Fibroblast of skin of left quadriceps (primary cell): ENCODE data around the gene ERRFI1.

Source experiments
- DNase-seq, 2 experiments: peaks; one replicate each; pipeline ENCODE4 v3.0.0-alpha.2; 2013; ENCODE audit warnings: low read depth in 2 of 2

ERRFI1 gene

GRCh38 chr1:8019229-8019620 lies 6.9 kb downstream of the ERRFI1 start:
- DNase-seq, result no peak

GRCh38 chr1:8018492-8019228 lies 7.4 kb downstream of the ERRFI1 start:
- no peak for DNase-seq

- peak; percentile 85 to 86 for DNase-seq
These were observed 8.5 kb downstream of the ERRFI1 start for GRCh38 chr1:8017495-8018197.

DNA sequence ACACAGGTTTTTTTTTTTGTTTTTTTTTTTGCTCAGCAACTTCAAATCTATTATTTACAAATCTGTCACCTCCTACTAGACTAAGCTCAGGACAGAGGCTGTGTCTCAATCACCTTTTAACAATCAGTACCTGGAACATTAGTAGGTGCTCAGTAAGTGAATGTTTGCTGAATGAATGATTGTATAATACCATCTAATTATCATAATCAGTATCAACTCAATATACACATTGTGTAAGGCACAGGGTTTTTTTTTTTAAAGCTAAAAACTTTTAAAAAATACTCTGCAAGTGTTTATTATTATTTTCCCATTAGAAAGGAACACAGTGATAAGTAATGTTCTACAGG lies 9.2 kb downstream of the ERRFI1 start:
- DNase-seq, result no peak

GRCh38 chr1:8016210-8016894 lies 9.8 kb downstream of the ERRFI1 start:
- no peak for DNase-seq

GRCh38 chr1:8015809-8016165 lies 10.3 kb downstream of the ERRFI1 start:
- DNase-seq, result no peak

DNA sequence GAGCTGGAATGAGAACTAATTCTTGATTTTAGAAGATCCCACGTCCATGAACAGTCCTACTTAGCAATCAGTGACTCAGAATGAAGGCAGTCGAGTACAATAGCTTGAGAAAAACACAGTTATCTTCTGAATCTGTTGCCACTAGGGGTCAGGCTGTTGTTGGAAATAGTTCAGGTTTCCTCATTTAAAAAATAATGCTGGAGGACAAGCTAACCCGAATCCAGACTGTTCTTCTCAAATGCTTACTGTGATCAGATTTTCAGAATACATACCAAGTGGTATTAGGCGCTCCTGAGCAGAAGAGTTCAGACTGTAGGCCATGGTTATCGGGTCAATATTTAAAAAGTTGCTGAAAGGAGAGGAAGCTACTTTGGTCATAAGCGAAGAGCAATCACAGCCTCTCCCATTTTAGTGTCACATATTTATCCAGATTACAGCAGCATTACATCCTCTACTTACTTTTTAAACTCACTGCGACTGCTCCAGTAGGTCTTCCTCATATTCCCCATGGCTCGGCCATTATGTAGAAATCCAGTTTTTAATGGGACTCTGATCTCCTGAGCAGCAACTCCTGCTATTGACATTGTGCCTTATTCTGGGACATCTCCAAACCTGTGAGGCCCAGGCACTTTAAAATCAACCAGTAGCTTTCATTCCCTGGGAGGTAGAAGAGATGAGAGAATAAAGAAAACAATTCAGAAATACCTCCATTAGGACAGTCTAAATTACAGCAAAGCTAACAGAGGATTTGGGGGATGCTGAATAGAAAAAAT lies 10.9 kb downstream of the ERRFI1 start:
- DNase-seq, result peak; percentile 70 to 80

- no peak for DNase-seq
These were observed 11.6 kb downstream of the ERRFI1 start for GRCh38 chr1:8014381-8014988.

DNA sequence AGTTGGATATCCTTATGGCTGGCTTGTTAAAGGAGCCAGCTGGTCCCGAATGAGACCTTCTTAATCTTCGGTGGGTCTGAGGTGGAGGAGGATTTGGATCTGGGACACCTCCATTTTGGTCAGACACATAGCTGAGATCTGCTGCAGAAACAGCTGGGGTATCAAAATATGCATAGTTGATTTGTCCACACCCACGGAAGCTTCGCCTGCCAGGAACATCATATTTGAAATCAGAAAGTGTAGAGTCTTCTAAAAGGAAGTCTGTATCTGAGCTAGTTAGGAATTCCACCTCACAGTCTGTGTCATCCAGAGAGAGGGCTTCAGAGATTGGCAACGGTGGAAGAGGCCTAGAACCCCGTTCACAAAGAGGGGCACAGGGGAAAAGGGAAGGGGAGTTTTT lies 12.3 kb downstream of the ERRFI1 start:
- no peak for DNase-seq

GRCh38 chr1:8013399-8013798 lies 12.7 kb downstream of the ERRFI1 start:
- DNase-seq, result no peak

- no peak for DNase-seq
These were observed 13.2 kb downstream of the ERRFI1 start for GRCh38 chr1:8012955-8013354.

DNA sequence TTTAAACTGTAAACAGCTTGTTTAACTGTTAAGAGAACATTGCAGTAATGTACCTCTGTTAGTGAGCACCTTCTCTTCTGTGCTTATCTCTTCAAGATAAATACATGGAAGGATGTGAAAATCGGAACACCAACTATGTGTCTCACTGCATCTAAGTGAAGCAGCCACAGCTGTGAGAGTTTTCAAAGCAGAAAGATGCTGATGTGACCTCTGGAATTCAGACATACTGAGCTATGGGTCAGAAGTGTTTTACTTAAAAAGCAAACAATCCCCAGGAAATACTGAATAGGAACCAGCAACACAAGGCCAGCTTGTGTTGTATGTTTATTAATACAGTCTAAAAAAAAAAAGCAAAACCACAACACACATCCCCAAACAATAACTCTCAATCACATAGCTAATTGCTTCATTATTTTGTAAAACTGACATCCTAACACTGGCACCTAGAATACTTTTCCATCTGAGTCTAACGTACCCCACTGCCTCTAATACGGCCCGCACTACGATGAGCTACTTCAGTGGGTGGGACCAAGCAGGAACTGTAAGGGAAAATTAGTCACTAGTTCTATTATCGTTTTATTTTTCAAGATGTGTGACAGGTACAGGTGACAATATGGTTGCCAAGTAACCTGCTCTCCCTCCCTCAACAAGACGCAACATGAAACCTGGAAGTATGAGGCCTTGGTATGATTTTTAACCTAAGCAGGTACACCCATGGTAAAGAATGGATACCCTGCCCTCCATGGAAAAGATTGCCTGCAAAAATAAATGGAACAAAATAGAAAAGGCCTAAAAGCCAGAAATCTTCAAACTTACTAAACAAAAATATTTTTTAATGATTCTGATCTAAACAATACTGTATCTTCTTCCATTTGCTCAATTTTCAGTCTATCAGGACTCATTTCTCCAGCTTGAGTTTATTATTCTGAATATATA lies 13.9 kb downstream of the ERRFI1 start:
- DNase-seq, result no peak

DNA sequence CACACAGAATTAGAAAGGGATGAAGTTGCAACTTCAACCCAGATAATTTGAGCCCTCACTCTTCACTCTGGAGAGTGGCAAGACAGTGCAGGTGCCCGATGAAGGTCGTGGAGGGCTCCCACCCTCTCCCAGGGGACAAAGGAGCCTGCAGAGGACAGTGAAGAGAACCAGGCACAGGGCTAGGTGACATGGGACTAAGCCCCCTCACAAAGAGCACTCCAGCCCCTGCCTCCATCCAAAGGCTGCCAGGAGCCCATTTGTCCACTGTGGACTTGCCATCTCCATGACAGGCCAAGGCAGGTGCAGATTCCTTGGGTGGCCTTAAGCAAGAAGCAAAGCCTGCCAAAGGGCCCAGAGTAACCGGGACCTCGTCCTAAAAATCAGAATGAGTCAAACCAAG lies 15.1 kb downstream of the ERRFI1 start:
- no peak for DNase-seq

DNA sequence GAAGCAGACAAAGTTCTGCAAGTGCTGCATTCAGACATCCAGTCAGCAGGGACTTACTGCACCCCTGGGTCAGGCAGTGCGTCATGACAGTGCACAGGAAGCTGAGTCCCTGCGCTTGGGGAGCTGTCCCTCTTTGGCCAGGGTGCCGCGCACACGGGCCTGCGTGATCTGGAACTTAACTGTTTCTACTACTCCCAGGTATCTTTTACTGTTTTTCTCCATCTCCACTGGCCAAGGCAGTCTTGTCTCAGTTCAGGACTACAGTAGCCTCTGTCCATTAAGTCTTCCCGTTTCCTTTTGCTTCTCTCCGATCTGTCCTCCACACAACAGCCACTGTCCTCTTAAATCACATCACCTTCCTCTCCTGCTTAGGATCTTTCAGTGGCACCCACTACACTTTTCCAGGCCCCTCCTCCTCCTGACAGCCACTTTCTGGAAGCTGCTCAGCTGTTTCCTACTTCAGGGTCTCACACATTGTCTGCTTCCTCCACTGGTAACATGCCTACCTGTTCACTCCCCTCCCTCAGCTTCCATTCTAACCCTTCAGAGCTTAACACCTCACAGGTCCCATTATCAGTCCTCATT lies 15.9 kb downstream of the ERRFI1 start:
- DNase-seq, result no peak

GRCh38 chr1:8009043-8010002 lies 16.8 kb downstream of the ERRFI1 start:
- no peak for DNase-seq

DNA sequence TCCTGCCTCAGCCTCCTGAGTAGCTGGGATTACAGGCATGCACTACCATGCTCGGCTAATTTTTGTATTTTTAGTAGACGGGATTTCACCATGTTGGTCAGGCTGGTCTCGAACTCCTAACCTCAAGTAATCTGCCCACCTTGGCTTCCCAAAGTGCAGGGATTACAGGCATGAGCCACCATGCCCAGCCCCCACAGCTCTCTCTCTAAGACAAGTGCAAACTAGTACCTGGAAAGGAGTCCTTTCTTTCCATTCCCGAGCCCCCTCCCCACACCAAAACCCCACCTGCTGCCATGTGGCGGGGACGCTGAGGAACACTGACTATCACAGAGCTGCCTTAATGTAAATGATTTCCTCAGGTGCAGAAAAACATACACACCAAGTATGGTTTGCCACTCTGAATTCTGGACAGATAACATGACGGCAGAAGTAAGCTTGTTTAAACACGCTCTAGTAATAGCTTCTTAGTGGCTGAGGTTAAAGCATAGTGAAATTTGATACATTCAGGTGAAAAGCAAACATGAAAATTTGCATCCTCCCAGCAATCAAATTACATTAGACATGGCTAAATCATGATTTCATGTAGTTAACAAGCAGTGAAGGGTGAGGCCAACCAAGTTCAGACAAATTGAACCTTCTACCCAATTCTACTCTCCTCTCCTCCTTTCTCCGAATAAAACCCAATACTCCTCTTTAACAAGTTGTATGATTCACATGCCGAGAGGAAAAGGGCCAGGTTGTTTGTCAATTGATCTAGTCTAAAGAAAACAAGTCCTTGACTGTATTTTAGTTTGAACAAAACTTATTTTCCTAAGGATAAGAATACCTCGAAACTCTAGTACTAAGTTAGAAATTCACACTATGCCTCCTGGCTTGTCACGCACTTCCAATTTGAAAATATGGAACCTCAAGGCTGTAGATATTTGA lies 19.8 kb downstream of the ERRFI1 start:
- no peak for DNase-seq

DNA sequence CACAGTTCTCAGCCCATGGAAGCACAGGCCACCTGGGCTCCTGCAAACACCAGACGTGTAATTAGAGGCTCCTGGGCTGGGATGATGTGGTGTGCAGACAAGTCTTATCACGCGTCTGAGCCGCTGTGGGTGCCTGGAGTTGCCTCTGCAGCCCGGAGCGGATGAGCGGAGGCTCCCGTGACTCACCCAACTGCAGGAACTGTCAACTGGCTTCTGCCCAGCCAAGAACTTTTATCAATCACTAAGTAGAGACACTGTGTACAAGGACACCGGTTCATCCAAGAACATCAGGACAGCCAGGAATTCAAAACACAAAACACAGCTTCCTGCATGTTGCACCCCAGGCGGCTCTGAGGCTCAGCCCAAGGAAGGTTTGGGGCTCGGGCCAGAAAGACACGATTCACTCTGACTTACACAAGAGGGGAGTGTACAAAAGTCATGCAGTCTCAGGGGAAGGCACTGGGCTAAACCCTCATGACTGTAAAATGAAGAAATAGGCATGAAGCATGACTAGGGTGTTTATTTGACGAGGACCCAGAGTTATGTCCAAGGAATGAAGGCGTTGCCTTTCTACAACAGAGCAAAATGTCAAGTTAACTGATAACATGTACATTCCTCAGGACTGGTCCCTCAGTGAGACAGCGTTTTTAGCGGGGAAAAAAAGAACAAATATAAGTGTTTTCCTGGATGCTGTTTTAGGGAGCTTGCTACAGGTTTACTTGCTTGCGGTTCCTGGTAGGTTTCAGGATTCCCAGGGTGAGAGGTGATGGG lies 21.1 kb downstream of the ERRFI1 start:
- DNase-seq, result peak; percentile 83 to 85
